K562 (cell line): Measurements from ENCODE around the gene CDR2L. TPM values are rescaled to one million over a fixed set of nuclear protein-coding genes. Genes with fewer than 3 reads are reported as not detected.

ENCODE experiments used
- BRF1 ChIP-seq: IDR thresholded peaks from 3 replicates; pipeline ENCODE4 v1.6.1; 2011; ENCODE audit warnings: borderline replicate concordance, mild to moderate bottlenecking; ENCODE audit not compliant: insufficient read length; ENCODE audit errors: extremely low read depth
- CXXC5 ChIP-seq: fragments of 250-450 bp; sonication (Bioruptor Pico); IDR thresholded peaks from 2 replicates; pipeline ENCODE4 v1.8.0; 2022; ENCODE audit warnings: inconsistent platforms, mild to moderate bottlenecking, moderate library complexity
- E2F6 ChIP-seq, 2 experiments: IDR thresholded peaks; 2 replicates each; pipeline ENCODE4 v1.6.1; 2011; ENCODE audit warnings: borderline replicate concordance in 1 of 2, control low read depth in 1 of 2, low read depth in 1 of 2, low read length in 1 of 2, mild to moderate bottlenecking in 1 of 2, mixed read lengths in 1 of 2, moderate library complexity in 1 of 2; ENCODE audit not compliant: insufficient read depth in 1 of 2, insufficient read length in 1 of 2, poor library complexity in 1 of 2, severe bottlenecking in 1 of 2; ENCODE audit errors: extremely low read depth in 1 of 2
- GABPB1 ChIP-seq: sonication (generic); formaldehyde crosslinking; IDR thresholded peaks from 2 replicates; pipeline ENCODE4 v1.8.0; 2022; ENCODE audit warnings: mild to moderate bottlenecking, missing genetic modification reagents
- MAX ChIP-seq: sonication (generic); formaldehyde crosslinking; IDR thresholded peaks from 2 replicates; pipeline ENCODE4 v1.9.0; 2022; ENCODE audit warnings: mild to moderate bottlenecking, missing genetic modification reagents
- MGA ChIP-seq: fragments of 450-650 bp; IDR thresholded peaks from 2 replicates; pipeline ENCODE4 v1.6.1; 2016; ENCODE audit warnings: mild to moderate bottlenecking, moderate library complexity
- MYC ChIP-seq, 2 experiments: fragments of 250-450 bp in 1 of 2; sonication (Bioruptor Pico) in 1 of 2; IDR thresholded peaks; 2 replicates each; pipeline versions ENCODE4 v1.5.1 to v1.6.1; 2012 to 2021; ENCODE audit warnings: low read depth in 2 of 2, borderline replicate concordance in 1 of 2, improper control_type of control experiment in 1 of 2, low read length in 1 of 2, mild to moderate bottlenecking in 1 of 2, moderate library complexity in 1 of 2
- NBN ChIP-seq: fragments of 450-650 bp; IDR thresholded peaks from 2 replicates; pipeline ENCODE4 v1.6.1; 2016; ENCODE audit warnings: low read depth, mild to moderate bottlenecking
- NR2C1 ChIP-seq, 2 experiments: fragments of 450-650 bp; IDR thresholded peaks; 2 replicates each; pipeline ENCODE4 v1.6.1; 2017; ENCODE audit warnings: mild to moderate bottlenecking in 2 of 2, antibody characterized with exemption in 1 of 2, inconsistent platforms in 1 of 2, missing compliant biosample characterization in 1 of 2, missing genetic modification characterization in 1 of 2
- RFX5 ChIP-seq: IDR thresholded peaks from 2 replicates; pipeline ENCODE4 v1.6.1; 2011; ENCODE audit warnings: low read depth, mild to moderate bottlenecking, improper control_type of control experiment, low read length
- ZC3H8 ChIP-seq: fragments of 450-650 bp; IDR thresholded peaks from 2 replicates; pipeline ENCODE4 v1.6.1; 2017
- ZNF79 ChIP-seq: fragments of 250-450 bp; sonication (Bioruptor Pico); IDR thresholded peaks from 2 replicates; pipeline ENCODE4 v1.4.0; 2020; ENCODE audit warnings: low read depth, mild to moderate bottlenecking, moderate library complexity
- polyA plus RNA-seq, 8 experiments: library from polyadenylated mRNA; depleted of rRNA in 4 of 8; stranded (reverse) in 5 of 8; unstranded in 3 of 8; fragments of >200 nt; fragmentation: Nextera tagmentation in 2 of 8; fragmentation: Illumina TruSeq in 1 of 8; extraction: Ambion mirVana in 2 of 8; extraction: Trizol in 1 of 8; gene quantifications; 2 replicates each; pipeline versions ENCODE4 v1.2.1 to v1.2.3, GENCODE V29; 2011 to 2014; ENCODE audit warnings: inconsistent platforms in 1 of 8, missing spikeins in 1 of 8
- total RNA-seq, 7 experiments: library from RNA; depleted of rRNA in 6 of 7; stranded (reverse); fragments of >200 nt in 6 of 7; fragmentation: Illumina TruSeq in 2 of 7; extraction: Trizol in 2 of 7; gene quantifications; 2 replicates each; pipeline versions ENCODE4 v1.2.1 to v1.2.3, GENCODE V29; 2011 to 2021; ENCODE audit warnings: low replicate concordance in 1 of 7

CDR2L gene
- total and polyA plus RNA-seq, 9 of the 15 experiments (the other 6 are each of a cell fraction or from before 2014, with no cell fraction given) = 2.7 to 16.0 (median 7.3) TPM

DNA sequence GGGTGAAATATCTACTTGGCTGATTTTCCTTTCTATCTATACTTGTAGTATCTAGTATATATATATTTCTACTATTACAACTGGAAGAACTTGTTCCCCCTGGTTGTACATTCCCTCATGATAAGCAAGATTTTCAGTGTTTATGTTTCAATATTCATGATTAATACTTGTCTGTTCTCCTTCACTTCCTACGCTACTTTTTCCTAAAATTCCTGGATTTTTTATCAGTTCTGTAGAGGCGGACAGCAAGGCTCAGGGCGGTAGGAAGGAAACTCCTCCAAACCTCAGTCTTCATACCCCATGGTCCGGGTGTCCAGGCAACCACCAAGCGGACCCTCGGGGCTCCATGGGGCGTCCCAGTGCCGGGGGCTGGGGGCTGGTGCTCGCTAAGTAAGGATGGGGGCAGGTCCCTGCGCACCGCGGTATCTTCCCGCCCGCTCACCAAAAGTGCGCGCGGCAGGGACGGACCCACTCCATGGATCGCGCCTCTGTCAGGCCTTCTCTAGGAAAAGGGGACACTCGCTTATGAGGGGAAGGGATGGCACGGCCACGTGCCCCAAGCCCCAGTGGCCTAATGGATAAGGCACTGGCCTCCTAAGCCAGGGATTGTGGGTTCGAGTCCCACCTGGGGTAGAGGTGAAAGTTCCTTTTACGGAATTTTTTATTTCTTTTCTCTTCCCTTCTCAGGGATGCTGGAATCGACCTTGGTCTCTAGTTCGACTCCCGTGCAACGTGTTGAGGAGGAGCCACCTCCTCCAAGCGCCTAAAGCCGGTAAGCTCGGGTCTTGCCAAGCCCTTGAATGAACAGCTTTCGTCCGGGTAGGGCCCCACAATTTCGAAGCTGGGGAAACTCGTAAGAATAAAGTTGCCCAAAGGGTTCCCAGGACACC lies 46.2 kb downstream of the CDR2L start (continued):
- 0 out of 2 replicates have a peak, but pooled peaks have one; percentile 24 for TF ChIP-seq NBN
- TF ChIP-seq RFX5 = peak; percentile 41; the same call in 1 of the 2 replicates
- TF ChIP-seq ZNF79 (CRISPR knock-in tag) = no peak
- 0 out of 2 replicates have a peak, but pooled peaks have one; percentile 24 for TF ChIP-seq ZC3H8
- TF ChIP-seq GABPB1 (CRISPR knock-in tag) = peak; percentile 47
- peak; percentile 88 for TF ChIP-seq MAX (CRISPR knock-in tag)
- TF ChIP-seq MGA = peak; percentile 88
- peak; percentile 82 to 87 for TF ChIP-seq E2F6 (IDR thresholded peaks at IDR 0.05; ENCODE audit: borderline replicate concordance in 1 of 2, extremely low read depth in 1 of 2, insufficient read depth in 1 of 2, insufficient read length in 1 of 2, low read depth in 1 of 2, low read length in 1 of 2, poor library complexity in 1 of 2, severe bottlenecking in 1 of 2)
- peak; percentile 42; the same call in 1 of the 2 replicates for TF ChIP-seq NR2C1 (IDR thresholded peaks at IDR 0.05)
- TF ChIP-seq NR2C1 (tag; IDR thresholded peaks at IDR 0.05) = peak; percentile 48; the same call in 1 of the 2 replicates
- peak; percentile 74 for TF ChIP-seq BRF1
- peak; percentile 72 for TF ChIP-seq CXXC5
- peak; percentile 96 for TF ChIP-seq MYC (IDR thresholded peaks at IDR 0.05; ENCODE audit: low read depth, low read length)
- TF ChIP-seq MYC (CRISPR knock-in tag; IDR thresholded peaks at IDR 0.05; ENCODE audit: borderline replicate concordance, low read depth) = no peak
